Progenitor cell of endocrine pancreas (in vitro differentiated cells): ENCODE measurements around the gene ARAP1. TPM values are rescaled to one million over a fixed set of nuclear protein-coding genes. Genes with fewer than 3 reads are reported as not detected.

Experiments used
- DNase-seq: peaks from one replicate; pipeline ENCODE4 v3.0.0; 2021; ENCODE audit warnings: low spot score; ENCODE audit not compliant: unreplicated experiment
- H3K27ac Mint-ChIP-seq: 2 replicates; pipeline ENCODE4 v1.8.0; 2021; ENCODE audit warnings: mild to moderate bottlenecking, moderate library complexity, mixed read lengths
- H3K27me3 Mint-ChIP-seq: 2 replicates; pipeline ENCODE4 v1.8.0; 2021; ENCODE audit warnings: mixed read lengths
- H3K36me3 Mint-ChIP-seq: 2 replicates; pipeline ENCODE4 v1.8.0; 2022; ENCODE audit warnings: mixed read lengths; ENCODE audit not compliant: insufficient read depth
- H3K4me1 Mint-ChIP-seq: 2 replicates; pipeline ENCODE4 v1.8.0; 2021; ENCODE audit warnings: low read depth, mixed read lengths
- H3K4me3 Mint-ChIP-seq: 2 replicates; pipeline ENCODE4 v1.8.0; 2021; ENCODE audit warnings: low read depth, mild to moderate bottlenecking, moderate library complexity, mixed read lengths
- H3K9me3 Mint-ChIP-seq: 2 replicates; pipeline ENCODE4 v1.8.0; 2021; ENCODE audit warnings: low read depth, mixed read lengths
- CTCF ChIP-seq: fragments of 200-600 bp; sonication (generic); IDR thresholded peaks from one replicate; pipeline ENCODE4 v1.5.0; 2021; ENCODE audit warnings: antibody characterized with exemption, mild to moderate bottlenecking; ENCODE audit not compliant: unreplicated experiment
- total RNA-seq: library from RNA; stranded (reverse); gene quantifications from 2 replicates; pipeline ENCODE4 v1.2.1, GENCODE V29; 2021

Gene ARAP1
- total RNA-seq, 1 donor from 2014 or later, result 86.7 TPM

GRCh38 chr11:72655014-72655413 is 97.2 kb downstream of the ARAP1 start:
- H3K27me3 Mint-ChIP-seq, result peaks cover 28% of the 10 kb centered on the region

GRCh38 chr11:72653649-72654048 is 98.6 kb downstream of the ARAP1 start:
- Mint-ChIP-seq H3K4me1 (peaks cover 4% of the 10 kb centered on the region), H3K27ac (no peak overlapping the region), H3K27me3 (peaks cover 26% of the 10 kb centered on the region), H3K36me3 (no peaks in the 10 kb centered on the region), H3K9me3 (no peaks in the 10 kb centered on the region), H3K4me3 (no peak overlapping the region)
- TF ChIP-seq CTCF, result no peak
- no peak for DNase-seq

More at GRCh38 chr11:72655014-72655413, 97.2 kb downstream of the ARAP1 start:
- Mint-ChIP-seq H3K36me3 (no peaks in the 10 kb centered on the region), H3K9me3 (no peaks in the 10 kb centered on the region), H3K4me3 (no peak overlapping the region), H3K27ac (no peak overlapping the region), H3K4me1 (peaks cover 4% of the 10 kb centered on the region)
- no peak for TF ChIP-seq CTCF
- no peak for DNase-seq

GRCh38 chr11:72652873-72653630 is 99.2 kb downstream of the ARAP1 start:
- peak overlapping the region; percentile 69 for H3K27ac Mint-ChIP-seq
- peaks cover 4% of the 10 kb centered on the region for H3K4me1 Mint-ChIP-seq
- no peak for TF ChIP-seq CTCF
- no peak overlapping the region for H3K4me3 Mint-ChIP-seq
- DNase-seq, result peak; percentile 37
- H3K9me3 Mint-ChIP-seq, result no peaks in the 10 kb centered on the region
- peaks cover 23% of the 10 kb centered on the region for H3K27me3 Mint-ChIP-seq
- no peaks in the 10 kb centered on the region for H3K36me3 Mint-ChIP-seq

- Mint-ChIP-seq H3K36me3 (no peaks in the 10 kb centered on the region), H3K4me3 (no peak overlapping the region), H3K4me1 (peaks cover 4% of the 10 kb centered on the region), H3K9me3 (no peaks in the 10 kb centered on the region), H3K27ac (peak overlapping the region; percentile 77), H3K27me3 (peaks cover 23% of the 10 kb centered on the region)
- no peak for DNase-seq
- no peak for TF ChIP-seq CTCF
Measured at GRCh38 chr11:72652133-72652532, 100.1 kb downstream of the ARAP1 start.

- no peaks in the 10 kb centered on the region for H3K36me3 Mint-ChIP-seq
- no peak for TF ChIP-seq CTCF
- no peak for DNase-seq
- peaks cover 35% of the 10 kb centered on the region for H3K27me3 Mint-ChIP-seq
- peaks cover 4% of the 10 kb centered on the region for H3K4me1 Mint-ChIP-seq
- H3K27ac Mint-ChIP-seq, result no peak overlapping the region
- H3K4me3 Mint-ChIP-seq, result no peak overlapping the region
- H3K9me3 Mint-ChIP-seq, result no peaks in the 10 kb centered on the region
Measured at GRCh38 chr11:72649215-72649976, 102.8 kb downstream of the ARAP1 start.
